ENCODE results near the gene CAPN5.

CAPN5 gene

GRCh38 chr11:77067861-77068443 lies 1.2 kb downstream of the CAPN5 start:
- TF ChIP-seq CTCF (IDR thresholded peaks at IDR 0.05; ENCODE audit: poor library complexity, severe bottlenecking), result no peak
- Histone ChIP-seq H3K9me3 (ENCODE audit: severe bottlenecking) (no peaks in the 10 kb centered on the region), H3K4me3 (ENCODE audit: severe bottlenecking) (no peak overlapping the region), H3K36me3 (ENCODE audit: low read depth) (no peaks in the 10 kb centered on the region), H3K27ac (ENCODE audit: poor library complexity, severe bottlenecking) (no peak overlapping the region), H3K27me3 (ENCODE audit: insufficient read depth, poor library complexity, severe bottlenecking) (no peaks in the 10 kb centered on the region), H3K4me1 (ENCODE audit: insufficient read depth, poor library complexity, severe bottlenecking) (no peaks in the 10 kb centered on the region)
- ATAC-seq (ENCODE audit: low read depth), result no peak
- no peak for DNase-seq (ENCODE audit: low spot score)

DNA sequence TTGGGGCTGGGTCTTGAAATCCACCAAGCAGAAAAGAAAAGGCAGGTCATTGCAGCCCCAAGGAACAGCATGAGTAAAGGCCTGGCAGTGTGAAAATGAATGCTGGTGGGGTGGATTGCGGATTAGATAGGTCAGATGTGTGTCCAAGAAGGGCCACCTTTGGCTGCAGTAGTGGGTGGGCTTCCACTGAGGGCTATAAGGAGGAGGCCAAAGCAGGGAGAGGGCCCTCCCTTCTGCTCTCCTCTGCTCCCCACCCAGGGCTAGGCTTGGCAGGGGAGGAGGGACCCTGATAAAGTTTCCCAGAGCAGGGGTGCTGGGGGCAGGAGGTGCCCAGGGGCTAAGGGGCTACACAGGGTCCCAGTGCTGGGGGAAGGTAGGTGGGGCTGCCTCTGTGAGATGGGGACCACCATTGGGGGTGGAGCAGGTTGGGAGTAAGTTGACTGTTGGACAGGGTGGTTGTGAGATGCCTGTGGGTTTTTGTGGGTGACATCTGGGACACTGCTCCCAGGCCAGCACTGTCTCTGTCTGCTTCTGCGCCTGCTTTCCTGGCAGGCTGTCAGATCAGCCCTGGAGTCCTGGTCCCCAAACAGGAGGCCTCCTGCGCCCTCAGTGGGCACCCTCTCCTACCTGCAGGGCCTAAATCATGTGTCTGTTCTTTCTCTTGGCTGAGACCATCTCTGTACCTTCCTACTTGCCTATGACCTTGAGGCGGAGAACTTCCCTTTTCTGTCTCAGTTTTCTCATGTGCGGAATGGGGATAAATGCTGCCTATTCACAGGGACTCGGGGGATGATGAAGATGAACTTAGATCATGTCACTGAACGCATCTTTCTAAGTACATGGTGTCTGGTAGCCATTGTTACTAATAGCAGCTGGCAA lies 1.9 kb downstream of the CAPN5 start:
- DNase-seq (ENCODE audit: low spot score) (peak; percentile 32), ATAC-seq (ENCODE audit: low read depth) (no peak)
- Histone ChIP-seq H3K9me3 (ENCODE audit: severe bottlenecking) (no peaks in the 10 kb centered on the region), H3K4me1 (ENCODE audit: insufficient read depth, poor library complexity, severe bottlenecking) (peaks cover 3% of the 10 kb centered on the region), H3K36me3 (ENCODE audit: low read depth) (no peaks in the 10 kb centered on the region), H3K4me3 (ENCODE audit: severe bottlenecking) (no peak overlapping the region), H3K27ac (ENCODE audit: poor library complexity, severe bottlenecking) (no peak overlapping the region), H3K27me3 (ENCODE audit: insufficient read depth, poor library complexity, severe bottlenecking) (no peaks in the 10 kb centered on the region)
- TF ChIP-seq CTCF (IDR thresholded peaks at IDR 0.05; ENCODE audit: poor library complexity, severe bottlenecking), result no peak

GRCh38 chr11:77069336-77069968 lies 2.7 kb downstream of the CAPN5 start:
- no peak for ATAC-seq (ENCODE audit: low read depth)
- H3K36me3 ChIP-seq (ENCODE audit: low read depth), result no peaks in the 10 kb centered on the region
- no peak overlapping the region for H3K4me3 ChIP-seq (ENCODE audit: severe bottlenecking)
- no peaks in the 10 kb centered on the region for H3K27me3 ChIP-seq (ENCODE audit: insufficient read depth, poor library complexity, severe bottlenecking)
- TF ChIP-seq CTCF (IDR thresholded peaks at IDR 0.05; ENCODE audit: poor library complexity, severe bottlenecking), result no peak
- no peak overlapping the region for H3K27ac ChIP-seq (ENCODE audit: poor library complexity, severe bottlenecking)
- H3K4me1 ChIP-seq (ENCODE audit: insufficient read depth, poor library complexity, severe bottlenecking), result peaks cover 3% of the 10 kb centered on the region
- no peaks in the 10 kb centered on the region for H3K9me3 ChIP-seq (ENCODE audit: severe bottlenecking)
- no peak for DNase-seq (ENCODE audit: low spot score)

GRCh38 chr11:77069969-77070582 lies 3.3 kb downstream of the CAPN5 start:
- TF ChIP-seq CTCF (IDR thresholded peaks at IDR 0.05; ENCODE audit: poor library complexity, severe bottlenecking), result no peak
- Histone ChIP-seq H3K4me3 (ENCODE audit: severe bottlenecking) (no peak overlapping the region), H3K36me3 (ENCODE audit: low read depth) (no peaks in the 10 kb centered on the region), H3K9me3 (ENCODE audit: severe bottlenecking) (no peaks in the 10 kb centered on the region), H3K27ac (ENCODE audit: poor library complexity, severe bottlenecking) (no peak overlapping the region), H3K4me1 (ENCODE audit: insufficient read depth, poor library complexity, severe bottlenecking) (peaks cover 3% of the 10 kb centered on the region), H3K27me3 (ENCODE audit: insufficient read depth, poor library complexity, severe bottlenecking) (no peaks in the 10 kb centered on the region)
- no peak for ATAC-seq (ENCODE audit: low read depth)
- peak; percentile 29 for DNase-seq (ENCODE audit: low spot score)
